B cell (primary cell): ENCODE measurements around the gene EGFR. TPM values are rescaled to one million over a fixed set of nuclear protein-coding genes. Genes with fewer than 3 reads are reported as not detected.

Experiments used
- ATAC-seq: fragments of 200-7000 bp; cut with Tn5 transposase; one replicate; pipeline ENCODE4 v1.10.0; 2021; ENCODE audit warnings: low read depth, mild to moderate bottlenecking, moderate number of reproducible peaks, moderate library complexity
- CTCF ChIA-PET: fragments of 350-600 bp; sonication (Branson Sonifier 250); formaldehyde crosslinking; loops from one replicate; lab custom pipeline; 2021; ENCODE audit warnings: antibody characterized with exemption, inconsistent platforms; lab: Charles Lee
- POLR2A ChIA-PET: fragments of 350-600 bp; sonication (Branson Sonifier 250); formaldehyde crosslinking; loops from one replicate; lab custom pipeline; 2021; ENCODE audit warnings: antibody characterized with exemption; lab: Charles Lee
- DNase-seq: peaks from one replicate; pipeline ENCODE4 v3.0.0; 2013
- H2AFZ ChIP-seq: 2 replicates; pipeline ENCODE4 v1.6.1; 2012; ENCODE audit warnings: mild to moderate bottlenecking, low read depth, low read length; ENCODE audit not compliant: insufficient read depth, poor library complexity, severe bottlenecking
- H3K27ac ChIP-seq, 2 donors: 1 replicate in 1 of 2; 2 replicates in 1 of 2; pipeline ENCODE4 v1.5.1; 2012 to 2013; ENCODE audit warnings: low read length in 2 of 2, mild to moderate bottlenecking in 2 of 2, moderate library complexity in 1 of 2
- H3K27me3 ChIP-seq, 4 experiments: fragments of 200-600 bp in 1 of 4; sonication (generic) in 1 of 4; replicated peaks in 1 of 4; 1 replicate in 2 of 4; 2 replicates in 2 of 4; pipeline versions ENCODE4 v1.6.1 to v1.7.0; 2013 to 2016; ENCODE audit warnings: low read length in 3 of 4, mild to moderate bottlenecking in 2 of 4, mixed read lengths in 1 of 4, moderate library complexity in 1 of 4; ENCODE audit not compliant: insufficient read depth in 4 of 4, control insufficient read depth in 3 of 4; ENCODE audit errors: control extremely low read depth in 1 of 4
- H3K36me3 ChIP-seq, 2 experiments: replicated peaks in 1 of 2; 1 replicate in 1 of 2; 2 replicates in 1 of 2; pipeline versions ENCODE4 v1.6.1 to v1.7.1; 2013; ENCODE audit warnings: low read length in 1 of 2; ENCODE audit not compliant: insufficient read depth in 2 of 2, control insufficient read depth in 1 of 2; ENCODE audit errors: control extremely low read depth in 1 of 2, extremely low read depth in 1 of 2
- H3K4me1 ChIP-seq, 2 donors: fragments of 200-600 bp in 1 of 2; sonication (generic) in 1 of 2; 1 replicate in 1 of 2; 2 replicates in 1 of 2; pipeline versions ENCODE4 v1.5.1 to v1.6.1; 2013 to 2017; ENCODE audit warnings: low read length in 2 of 2; ENCODE audit not compliant: control insufficient read depth in 2 of 2, insufficient read depth in 2 of 2
- H3K4me2 ChIP-seq: replicated peaks from 2 replicates; pipeline ENCODE3; 2012; ENCODE audit warnings: mild to moderate bottlenecking, low read depth, low read length; ENCODE audit not compliant: poor library complexity, severe bottlenecking
- H3K4me3 ChIP-seq, 5 experiments: fragments of 200-600 bp in 1 of 5; sonication (generic) in 1 of 5; 1 replicate in 3 of 5; 2 replicates in 2 of 5; pipeline versions ENCODE4 v1.5.1 to v1.7.0; 2011 to 2016; ENCODE audit warnings: low read length in 4 of 5, mild to moderate bottlenecking in 4 of 5, low read depth in 2 of 5, control low read depth in 1 of 5, moderate library complexity in 1 of 5; ENCODE audit not compliant: insufficient read depth in 1 of 5; ENCODE audit errors: control extremely low read depth in 1 of 5, extremely low read depth in 1 of 5
- H3K79me2 ChIP-seq: fragments of 200-600 bp; sonication (generic); one replicate; pipeline ENCODE4 v1.6.0; 2016; ENCODE audit warnings: low read length; ENCODE audit not compliant: control insufficient read depth, insufficient read depth
- H3K9ac ChIP-seq: fragments of 200-600 bp; sonication (generic); 2 replicates; pipeline ENCODE4 v1.6.1; 2017; ENCODE audit warnings: mild to moderate bottlenecking, low read length, moderate library complexity
- H3K9me3 ChIP-seq, 3 donors: one replicate each; pipeline versions ENCODE4 v1.6.1 to v1.7.1; 2013; ENCODE audit warnings: low read length in 2 of 3; ENCODE audit not compliant: control insufficient read depth in 2 of 3, insufficient read depth in 1 of 3; ENCODE audit errors: control extremely low read depth in 1 of 3
- H4K20me1 ChIP-seq: 2 replicates; pipeline ENCODE4 v1.6.0; 2012; ENCODE audit warnings: mild to moderate bottlenecking, low read length; ENCODE audit not compliant: insufficient read depth, control insufficient read depth, poor library complexity, severe bottlenecking
- H3K27ac Mint-ChIP-seq: one replicate; pipeline ENCODE4 v1.8.0; 2021; ENCODE audit warnings: mixed read lengths
- H3K27me3 Mint-ChIP-seq: one replicate; pipeline ENCODE4 v1.8.0; 2021; ENCODE audit warnings: mixed read lengths
- H3K4me1 Mint-ChIP-seq: one replicate; pipeline ENCODE4 v1.8.0; 2021; ENCODE audit warnings: mixed read lengths
- H3K4me3 Mint-ChIP-seq: one replicate; pipeline ENCODE4 v1.8.0; 2021; ENCODE audit warnings: mixed read lengths
- H3K9me3 Mint-ChIP-seq: one replicate; pipeline ENCODE4 v1.8.0; 2022; ENCODE audit warnings: mixed read lengths; ENCODE audit not compliant: insufficient read depth
- EZH2 ChIP-seq: IDR thresholded peaks from 2 replicates; pipeline ENCODE4 v1.6.1; 2012; ENCODE audit warnings: borderline replicate concordance, low read depth, mild to moderate bottlenecking, moderate library complexity, low read length; ENCODE audit not compliant: insufficient read depth, poor library complexity, severe bottlenecking
- WGBS: methylation state at CpG from one replicate; pipeline ENCODE4 v1.1.5; 2013; ENCODE audit warnings: missing lambda C conversion rate; ENCODE audit not compliant: insufficient coverage; 5-methylcytosine and 5-hydroxymethylcytosine counted together
- intact Hi-C: fragments of 100-400 bp; cut with micrococcal nuclease; formaldehyde crosslinking; loops from one replicate; pipeline ENCODE4 v1.10.0; 2022
- polyA plus RNA-seq: library from polyadenylated mRNA; depleted of rRNA; stranded (reverse); fragments of >200 nt; gene quantifications from 2 replicates; pipeline ENCODE4 v1.2.3, GENCODE V29; 2012
- total RNA-seq, 2 donors: library from RNA; stranded (reverse); fragments of 120-200 nt in 1 of 2; gene quantifications; 1 replicate in 1 of 2; 2 replicates in 1 of 2; pipeline versions ENCODE4 v1.2.3 to v1.2.4, GENCODE V29; 2013 to 2022
- TF ChIP-seq, protein P1 (sequence below): fragments of 200-600 bp; IDR thresholded peaks from one replicate; pipeline ENCODE4 v1.8.0; 2022; ENCODE audit warnings: antibody characterized with exemption, mild to moderate bottlenecking

EGFR gene
- total and polyA plus RNA-seq, 2 donors (not counting 1 experiment from before 2014, with no cell fraction given) = not detected

DNA sequence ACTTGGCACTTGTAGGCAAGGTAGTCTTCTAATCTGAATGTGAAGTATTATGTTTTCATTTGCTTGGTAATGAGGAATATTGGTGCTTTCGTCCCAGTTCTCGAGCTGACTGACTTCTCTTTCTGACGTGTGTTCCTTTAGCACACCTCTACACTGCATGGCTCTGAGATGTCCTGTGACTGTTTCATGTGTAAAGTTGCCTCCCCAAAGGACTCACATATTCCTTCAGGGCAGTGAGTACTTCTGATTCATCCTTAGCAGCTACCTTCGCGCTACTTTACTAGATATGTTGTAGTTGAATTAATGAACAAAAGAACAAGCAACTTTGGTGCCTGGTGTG is 113.7 kb downstream of the EGFR start:
- Histone ChIP-seq H3K4me3 (no peak overlapping the region), H3K4me2 (no peak overlapping the region), H2AFZ (no peak overlapping the region), H4K20me1 (no peaks in the 10 kb centered on the region), H3K36me3 (no peaks in the 10 kb centered on the region), H3K9ac (no peak overlapping the region), H3K4me1 (no peaks in the 10 kb centered on the region), H3K27ac (no peak overlapping the region), H3K9me3 (no peaks in the 10 kb centered on the region), H3K27me3 (no peaks in the 10 kb centered on the region), H3K79me2 (no peaks in the 10 kb centered on the region)
- Mint-ChIP-seq H3K4me1 (no peaks in the 10 kb centered on the region), H3K27me3 (peaks cover 12% of the 10 kb centered on the region), H3K9me3 (no peaks in the 10 kb centered on the region), H3K27ac (no peak overlapping the region), H3K4me3 (no peak overlapping the region)
- CTCF ChIA-PET = no interaction called here
- intact Hi-C loops = no loop called here
- DNase-seq (no peak), ATAC-seq (no peak)
- POLR2A ChIA-PET = no interaction called here
- no CpG with 5 or more reads among the region's 5 CpGs for WGBS
- TF ChIP-seq, protein P1, sequence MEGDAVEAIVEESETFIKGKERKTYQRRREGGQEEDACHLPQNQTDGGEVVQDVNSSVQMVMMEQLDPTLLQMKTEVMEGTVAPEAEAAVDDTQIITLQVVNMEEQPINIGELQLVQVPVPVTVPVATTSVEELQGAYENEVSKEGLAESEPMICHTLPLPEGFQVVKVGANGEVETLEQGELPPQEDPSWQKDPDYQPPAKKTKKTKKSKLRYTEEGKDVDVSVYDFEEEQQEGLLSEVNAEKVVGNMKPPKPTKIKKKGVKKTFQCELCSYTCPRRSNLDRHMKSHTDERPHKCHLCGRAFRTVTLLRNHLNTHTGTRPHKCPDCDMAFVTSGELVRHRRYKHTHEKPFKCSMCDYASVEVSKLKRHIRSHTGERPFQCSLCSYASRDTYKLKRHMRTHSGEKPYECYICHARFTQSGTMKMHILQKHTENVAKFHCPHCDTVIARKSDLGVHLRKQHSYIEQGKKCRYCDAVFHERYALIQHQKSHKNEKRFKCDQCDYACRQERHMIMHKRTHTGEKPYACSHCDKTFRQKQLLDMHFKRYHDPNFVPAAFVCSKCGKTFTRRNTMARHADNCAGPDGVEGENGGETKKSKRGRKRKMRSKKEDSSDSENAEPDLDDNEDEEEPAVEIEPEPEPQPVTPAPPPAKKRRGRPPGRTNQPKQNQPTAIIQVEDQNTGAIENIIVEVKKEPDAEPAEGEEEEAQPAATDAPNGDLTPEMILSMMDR = no peak
- no peak for TF ChIP-seq EZH2

DNA sequence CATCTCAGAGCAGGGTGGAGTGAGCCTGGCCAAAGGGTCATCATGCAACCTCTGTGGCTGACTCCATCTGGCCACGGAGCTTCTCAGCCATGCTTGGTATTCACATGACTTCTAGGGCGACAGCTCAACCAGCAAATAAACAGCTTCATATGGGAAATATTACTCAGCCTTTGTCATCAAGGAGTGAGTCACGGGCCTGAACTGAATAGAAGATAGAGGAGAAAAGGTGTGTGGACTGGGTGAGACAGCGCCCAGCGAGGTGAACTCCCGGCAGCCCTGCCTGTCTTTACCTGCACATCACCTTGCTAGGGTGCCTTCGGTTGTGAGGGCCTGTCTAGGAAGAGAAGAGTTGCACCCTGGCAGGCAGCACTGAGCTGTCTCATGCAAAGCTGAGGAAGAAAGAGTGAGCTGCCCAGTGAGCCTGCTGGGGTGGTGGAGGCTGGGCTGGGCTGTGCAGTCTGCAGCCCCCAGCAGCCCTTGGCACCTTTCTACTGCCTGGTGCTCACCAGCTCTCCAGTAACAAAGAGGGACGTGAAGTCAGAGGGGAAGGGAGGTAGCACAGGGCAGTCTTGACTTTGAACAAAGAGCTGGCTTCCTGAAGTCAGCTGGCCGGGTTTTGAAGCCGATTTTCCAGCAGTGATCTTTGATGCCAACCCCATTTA is 114.2 kb downstream of the EGFR start:
- ChIA-PET CTCF (no interaction called here), POLR2A (no interaction called here)
- no peak overlapping the region for H2AFZ ChIP-seq

More for the DNA sequence above, 114.2 kb downstream of the EGFR start:
- Histone ChIP-seq H3K27me3 (no peaks in the 10 kb centered on the region), H3K27ac (no peak overlapping the region), H3K36me3 (no peaks in the 10 kb centered on the region), H3K9me3 (peaks cover 0 to 2% (median 0%) of the 10 kb centered on the region in 3 donors), H3K4me1 (no peaks in the 10 kb centered on the region), H4K20me1 (no peaks in the 10 kb centered on the region), H3K79me2 (no peaks in the 10 kb centered on the region), H3K9ac (no peak overlapping the region), H3K4me3 (no peak overlapping the region), H3K4me2 (no peak overlapping the region)
- Mint-ChIP-seq H3K27ac (no peak overlapping the region), H3K9me3 (no peaks in the 10 kb centered on the region), H3K4me3 (no peak overlapping the region), H3K4me1 (no peaks in the 10 kb centered on the region), H3K27me3 (peaks cover 12% of the 10 kb centered on the region)
- no peak for ATAC-seq
- intact Hi-C loops = no loop called here
- no peak for DNase-seq
- TF ChIP-seq EZH2 = no peak
- TF ChIP-seq, protein P1 = no peak
- WGBS = 70% methylated on average over 8 of the region's 10 CpGs
